Measurements from ENCODE around the gene ADGRG6.

ADGRG6 gene

GRCh38 chr6:142457638-142458406 lies 156.0 kb downstream of the ADGRG6 start:
- DNase-seq (ENCODE audit: low spot score) = no peak
- Mint-ChIP-seq H3K9me3 (peaks cover 13% of the 10 kb centered on the region), H3K27ac (no peak overlapping the region), H3K27me3 (ENCODE audit: low read depth) (no peaks in the 10 kb centered on the region), H3K36me3 (ENCODE audit: low read depth) (no peaks in the 10 kb centered on the region), H3K4me3 (no peak overlapping the region), H3K4me1 (ENCODE audit: low read depth) (no peaks in the 10 kb centered on the region)

GRCh38 chr6:142458836-142459235 lies 157.0 kb downstream of the ADGRG6 start:
- Mint-ChIP-seq H3K4me3 (no peak overlapping the region), H3K4me1 (ENCODE audit: low read depth) (no peaks in the 10 kb centered on the region), H3K36me3 (ENCODE audit: low read depth) (no peaks in the 10 kb centered on the region), H3K9me3 (peaks cover 18% of the 10 kb centered on the region), H3K27me3 (ENCODE audit: low read depth) (no peaks in the 10 kb centered on the region), H3K27ac (no peak overlapping the region)
- no peak for DNase-seq (ENCODE audit: low spot score)

GRCh38 chr6:142459271-142459670 lies 157.5 kb downstream of the ADGRG6 start:
- DNase-seq (ENCODE audit: low spot score) = no peak
- H3K27me3 Mint-ChIP-seq (ENCODE audit: low read depth) = no peaks in the 10 kb centered on the region
- no peaks in the 10 kb centered on the region for H3K4me1 Mint-ChIP-seq (ENCODE audit: low read depth)
- no peak overlapping the region for H3K4me3 Mint-ChIP-seq
- H3K9me3 Mint-ChIP-seq = peaks cover 18% of the 10 kb centered on the region
- no peak overlapping the region for H3K27ac Mint-ChIP-seq
- H3K36me3 Mint-ChIP-seq (ENCODE audit: low read depth) = no peaks in the 10 kb centered on the region

GRCh38 chr6:142462260-142462659 lies 160.5 kb downstream of the ADGRG6 start:
- no peak overlapping the region for H3K27ac Mint-ChIP-seq
- DNase-seq (ENCODE audit: low spot score) = no peak
- no peaks in the 10 kb centered on the region for H3K36me3 Mint-ChIP-seq (ENCODE audit: low read depth)
- H3K27me3 Mint-ChIP-seq (ENCODE audit: low read depth) = no peaks in the 10 kb centered on the region
- H3K4me1 Mint-ChIP-seq (ENCODE audit: low read depth) = no peaks in the 10 kb centered on the region
- peaks cover 18% of the 10 kb centered on the region for H3K9me3 Mint-ChIP-seq
- no peak overlapping the region for H3K4me3 Mint-ChIP-seq

- DNase-seq (ENCODE audit: low spot score) = no peak
- H3K4me1 Mint-ChIP-seq (ENCODE audit: low read depth) = no peaks in the 10 kb centered on the region
- peaks cover 18% of the 10 kb centered on the region for H3K9me3 Mint-ChIP-seq
- H3K27me3 Mint-ChIP-seq (ENCODE audit: low read depth) = no peaks in the 10 kb centered on the region
- no peak overlapping the region for H3K4me3 Mint-ChIP-seq
- no peak overlapping the region for H3K27ac Mint-ChIP-seq
- no peaks in the 10 kb centered on the region for H3K36me3 Mint-ChIP-seq (ENCODE audit: low read depth)
These were observed 162.2 kb downstream of the ADGRG6 start for GRCh38 chr6:142463988-142464387.

- H3K27me3 Mint-ChIP-seq (ENCODE audit: low read depth) = peaks cover 8% of the 10 kb centered on the region
- no peaks in the 10 kb centered on the region for H3K36me3 Mint-ChIP-seq (ENCODE audit: low read depth)
- no peak overlapping the region for H3K27ac Mint-ChIP-seq
- no peak for DNase-seq (ENCODE audit: low spot score)
- H3K4me1 Mint-ChIP-seq (ENCODE audit: low read depth) = no peaks in the 10 kb centered on the region
- no peaks in the 10 kb centered on the region for H3K9me3 Mint-ChIP-seq
- H3K4me3 Mint-ChIP-seq = no peak overlapping the region
These were observed 167.4 kb downstream of the ADGRG6 start for GRCh38 chr6:142469220-142469619.

GRCh38 chr6:142470421-142470820 lies 168.6 kb downstream of the ADGRG6 start:
- Mint-ChIP-seq H3K4me3 (no peak overlapping the region), H3K27me3 (ENCODE audit: low read depth) (peaks cover 11% of the 10 kb centered on the region), H3K27ac (no peak overlapping the region), H3K36me3 (ENCODE audit: low read depth) (no peaks in the 10 kb centered on the region), H3K9me3 (no peaks in the 10 kb centered on the region), H3K4me1 (ENCODE audit: low read depth) (no peaks in the 10 kb centered on the region)
- no peak for DNase-seq (ENCODE audit: low spot score)

GRCh38 chr6:142474531-142475289 lies 172.9 kb downstream of the ADGRG6 start:
- H3K36me3 Mint-ChIP-seq (ENCODE audit: low read depth) = no peaks in the 10 kb centered on the region
- H3K9me3 Mint-ChIP-seq = no peaks in the 10 kb centered on the region
- peaks cover 8% of the 10 kb centered on the region for H3K27me3 Mint-ChIP-seq (ENCODE audit: low read depth)
- no peak overlapping the region for H3K27ac Mint-ChIP-seq
- no peaks in the 10 kb centered on the region for H3K4me1 Mint-ChIP-seq (ENCODE audit: low read depth)
- H3K4me3 Mint-ChIP-seq = no peak overlapping the region
- DNase-seq (ENCODE audit: low spot score) = no peak

- Mint-ChIP-seq H3K4me3 (no peak overlapping the region), H3K4me1 (ENCODE audit: low read depth) (no peaks in the 10 kb centered on the region), H3K27ac (no peak overlapping the region), H3K27me3 (ENCODE audit: low read depth) (peaks cover 5% of the 10 kb centered on the region), H3K36me3 (ENCODE audit: low read depth) (no peaks in the 10 kb centered on the region), H3K9me3 (no peaks in the 10 kb centered on the region)
- DNase-seq (ENCODE audit: low spot score) = no peak
These were observed 174.6 kb downstream of the ADGRG6 start for GRCh38 chr6:142476452-142476851.

- no peaks in the 10 kb centered on the region for H3K9me3 Mint-ChIP-seq
- no peak overlapping the region for H3K4me3 Mint-ChIP-seq
- peaks cover 2% of the 10 kb centered on the region for H3K27me3 Mint-ChIP-seq (ENCODE audit: low read depth)
- no peaks in the 10 kb centered on the region for H3K4me1 Mint-ChIP-seq (ENCODE audit: low read depth)
- no peak for DNase-seq (ENCODE audit: low spot score)
- H3K36me3 Mint-ChIP-seq (ENCODE audit: low read depth) = no peaks in the 10 kb centered on the region
- no peak overlapping the region for H3K27ac Mint-ChIP-seq
These were observed 176.3 kb downstream of the ADGRG6 start for GRCh38 chr6:142478117-142478516.

GRCh38 chr6:142481466-142481865 lies 179.7 kb downstream of the ADGRG6 start:
- Mint-ChIP-seq H3K4me1 (ENCODE audit: low read depth) (no peaks in the 10 kb centered on the region), H3K27me3 (ENCODE audit: low read depth) (no peaks in the 10 kb centered on the region), H3K9me3 (no peaks in the 10 kb centered on the region), H3K27ac (no peak overlapping the region), H3K36me3 (ENCODE audit: low read depth) (no peaks in the 10 kb centered on the region), H3K4me3 (no peak overlapping the region)
- DNase-seq (ENCODE audit: low spot score) = no peak

- H3K27ac Mint-ChIP-seq = no peak overlapping the region
- no peaks in the 10 kb centered on the region for H3K4me1 Mint-ChIP-seq (ENCODE audit: low read depth)
- H3K9me3 Mint-ChIP-seq = no peaks in the 10 kb centered on the region
- H3K36me3 Mint-ChIP-seq (ENCODE audit: low read depth) = no peaks in the 10 kb centered on the region
- H3K4me3 Mint-ChIP-seq = no peak overlapping the region
- no peaks in the 10 kb centered on the region for H3K27me3 Mint-ChIP-seq (ENCODE audit: low read depth)
- no peak for DNase-seq (ENCODE audit: low spot score)
These were observed 180.4 kb downstream of the ADGRG6 start for GRCh38 chr6:142482249-142482648.

GRCh38 chr6:142482974-142483373 lies 181.2 kb downstream of the ADGRG6 start:
- DNase-seq (ENCODE audit: low spot score) = no peak
- H3K4me3 Mint-ChIP-seq = no peak overlapping the region
- H3K27me3 Mint-ChIP-seq (ENCODE audit: low read depth) = no peaks in the 10 kb centered on the region
- H3K9me3 Mint-ChIP-seq = no peaks in the 10 kb centered on the region
- no peak overlapping the region for H3K27ac Mint-ChIP-seq
- no peaks in the 10 kb centered on the region for H3K4me1 Mint-ChIP-seq (ENCODE audit: low read depth)
- no peaks in the 10 kb centered on the region for H3K36me3 Mint-ChIP-seq (ENCODE audit: low read depth)

- no peak for DNase-seq (ENCODE audit: low spot score)
- no peak overlapping the region for H3K27ac Mint-ChIP-seq
- H3K4me3 Mint-ChIP-seq = no peak overlapping the region
- no peaks in the 10 kb centered on the region for H3K4me1 Mint-ChIP-seq (ENCODE audit: low read depth)
- H3K36me3 Mint-ChIP-seq (ENCODE audit: low read depth) = no peaks in the 10 kb centered on the region
- H3K9me3 Mint-ChIP-seq = no peaks in the 10 kb centered on the region
- no peaks in the 10 kb centered on the region for H3K27me3 Mint-ChIP-seq (ENCODE audit: low read depth)
These were observed 183.4 kb downstream of the ADGRG6 start for GRCh38 chr6:142485256-142485655.
